GM18867 (cell line): ENCODE results near the gene RNASET2.
A peak's percentile ranks its signal among the peaks of the same experiment; 100 is the strongest.

ENCODE experiments used
- ATAC-seq: cut with Tn5 transposase; IDR thresholded peaks from one replicate; pipeline ENCODE4 v1.9.1; 2021; ENCODE audit warnings: mild to moderate bottlenecking, moderate library complexity; ENCODE audit not compliant: unreplicated experiment

The RNASET2 gene

GRCh38 chr6:166956444-166957086, at the start of gene RNASET2:
Gene RNASET2 (minus strand): TSS chr6:166956550. CDS start chr6:166956182, 368 bp downstream.
- peak; percentile 84 for ATAC-seq

- no peak for ATAC-seq
Observed at GRCh38 chr6:167005350-167006159, 49.2 kb upstream of the RNASET2 start.

GRCh38 chr6:167000759-167001158, 44.4 kb upstream of the RNASET2 start:
- no peak for ATAC-seq

- ATAC-seq: no peak
Observed at GRCh38 chr6:166999884-167000253, 43.5 kb upstream of the RNASET2 start.

GRCh38 chr6:166999145-166999883, 43.0 kb upstream of the RNASET2 start, which contains the start of gene CEP43:
Gene CEP43 (plus strand): TSS chr6:166999397. CDS start chr6:166999413, 16 bp downstream.
- ATAC-seq: peak; percentile 90

- peak; percentile 13 for ATAC-seq
Observed at GRCh38 chr6:166998256-166999144, 42.1 kb upstream of the RNASET2 start.

- ATAC-seq: peak; percentile 32
Observed at GRCh38 chr6:166997768-166998255, 41.5 kb upstream of the RNASET2 start.

GRCh38 chr6:166997348-166997747, 41.0 kb upstream of the RNASET2 start:
- ATAC-seq: no peak

- no peak for ATAC-seq
Observed at GRCh38 chr6:166996406-166996805, 40.1 kb upstream of the RNASET2 start.

GRCh38 chr6:166989427-166990032, 33.2 kb upstream of the RNASET2 start:
- peak; percentile 80 for ATAC-seq

GRCh38 chr6:166988674-166989201, 32.4 kb upstream of the RNASET2 start:
- no peak for ATAC-seq

GRCh38 chr6:166987930-166988329, 31.6 kb upstream of the RNASET2 start:
- no peak for ATAC-seq

GRCh38 chr6:166987448-166987847, 31.1 kb upstream of the RNASET2 start:
- no peak for ATAC-seq

GRCh38 chr6:166980738-166981137, 24.4 kb upstream of the RNASET2 start:
- ATAC-seq: no peak

- ATAC-seq: no peak
Observed at GRCh38 chr6:166977621-166978525, 21.5 kb upstream of the RNASET2 start.

GRCh38 chr6:166976636-166977035, 20.3 kb upstream of the RNASET2 start:
- no peak for ATAC-seq

GRCh38 chr6:166972101-166972500, 15.8 kb upstream of the RNASET2 start:
- no peak for ATAC-seq

- ATAC-seq: no peak
Observed at GRCh38 chr6:166971271-166971670, 14.9 kb upstream of the RNASET2 start.

GRCh38 chr6:166970776-166971175, 14.4 kb upstream of the RNASET2 start:
- no peak for ATAC-seq
